ENCODE data around the gene TEKT5. TPM values are rescaled to one million over a fixed set of nuclear protein-coding genes. Genes with fewer than 3 reads are reported as not detected.

The TEKT5 gene
- total and polyA plus RNA-seq, 8 donors = 0.28 to 22.8 (median 1.0) TPM; not detected in 2

DNA sequence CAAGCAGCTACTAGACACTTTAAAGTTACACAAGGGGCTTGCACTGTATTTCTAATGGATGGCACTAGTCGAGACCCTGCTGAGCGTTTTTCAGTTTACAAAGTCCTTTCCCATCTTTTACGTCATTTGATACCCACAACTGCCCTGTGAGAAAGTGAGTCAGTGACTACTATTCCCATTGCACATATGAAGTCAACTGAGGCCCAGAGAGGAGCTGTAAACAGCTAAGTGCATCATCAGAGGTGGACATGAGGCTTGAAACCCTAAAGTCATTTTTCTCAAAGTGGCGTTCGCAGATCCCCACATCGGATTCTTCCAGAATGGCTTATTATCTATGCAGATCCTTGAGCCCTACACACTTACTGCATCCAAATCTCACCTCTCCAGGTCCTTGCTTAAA, 50.6 kb downstream of the TEKT5 start:
- Histone ChIP-seq H3K27ac (no peak overlapping the region), H3K36me3 (no peaks in the 10 kb centered on the region), H3K27me3 (no peaks in the 10 kb centered on the region), H3K9me3 (peaks cover 0 to 5% (median 0%) of the 10 kb centered on the region in 4 donors), H3K4me1 (peaks cover 6 to 22% (median 19%) of the 10 kb centered on the region in 4 donors), H3K4me3 (no peak overlapping the region)
- no peak for DNase-seq
- intact Hi-C loops (cut with DNase I; ENCODE audit: low total_unique reads) = no loop called here
- TF ChIP-seq, protein P1, sequence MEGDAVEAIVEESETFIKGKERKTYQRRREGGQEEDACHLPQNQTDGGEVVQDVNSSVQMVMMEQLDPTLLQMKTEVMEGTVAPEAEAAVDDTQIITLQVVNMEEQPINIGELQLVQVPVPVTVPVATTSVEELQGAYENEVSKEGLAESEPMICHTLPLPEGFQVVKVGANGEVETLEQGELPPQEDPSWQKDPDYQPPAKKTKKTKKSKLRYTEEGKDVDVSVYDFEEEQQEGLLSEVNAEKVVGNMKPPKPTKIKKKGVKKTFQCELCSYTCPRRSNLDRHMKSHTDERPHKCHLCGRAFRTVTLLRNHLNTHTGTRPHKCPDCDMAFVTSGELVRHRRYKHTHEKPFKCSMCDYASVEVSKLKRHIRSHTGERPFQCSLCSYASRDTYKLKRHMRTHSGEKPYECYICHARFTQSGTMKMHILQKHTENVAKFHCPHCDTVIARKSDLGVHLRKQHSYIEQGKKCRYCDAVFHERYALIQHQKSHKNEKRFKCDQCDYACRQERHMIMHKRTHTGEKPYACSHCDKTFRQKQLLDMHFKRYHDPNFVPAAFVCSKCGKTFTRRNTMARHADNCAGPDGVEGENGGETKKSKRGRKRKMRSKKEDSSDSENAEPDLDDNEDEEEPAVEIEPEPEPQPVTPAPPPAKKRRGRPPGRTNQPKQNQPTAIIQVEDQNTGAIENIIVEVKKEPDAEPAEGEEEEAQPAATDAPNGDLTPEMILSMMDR (IDR thresholded peaks at IDR 0.05) = no peak
- TF ChIP-seq EP300 (IDR thresholded peaks at IDR 0.05) = no peak
- no peak for TF ChIP-seq POLR2A (IDR thresholded peaks at IDR 0.05)
- no peak for TF ChIP-seq POLR2AphosphoS5 (IDR thresholded peaks at IDR 0.05)
- WGBS, 5 donors = 86 to 95% (median 93%) methylated on average over 6 of the region's 6 CpGs

DNA sequence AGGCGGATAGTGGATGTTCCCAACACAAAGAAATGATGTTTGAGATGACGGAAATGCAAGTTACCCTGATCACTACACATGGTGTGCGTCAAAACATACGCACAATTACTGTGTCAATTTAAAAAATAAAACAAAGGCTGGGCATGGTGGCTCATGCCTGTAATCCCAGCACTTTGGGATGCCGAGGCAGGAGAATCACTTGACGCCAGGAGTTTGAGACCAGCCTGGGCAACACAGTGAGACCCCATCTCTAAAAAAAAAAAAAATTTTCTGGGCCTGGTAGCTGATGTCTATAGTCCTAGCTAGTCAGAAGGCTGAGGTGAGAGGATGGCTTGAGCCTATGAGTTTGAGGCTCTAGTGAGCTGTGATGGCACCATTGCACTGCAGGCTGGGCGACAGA, 51.8 kb downstream of the TEKT5 start:
- H3K27me3 ChIP-seq = no peaks in the 10 kb centered on the region
- no peak overlapping the region for H3K4me3 ChIP-seq
- intact Hi-C loops (cut with DNase I; ENCODE audit: low total_unique reads) = no loop called here
- H3K4me1 ChIP-seq = peaks cover 6 to 18% (median 14%) of the 10 kb centered on the region in 4 donors
- H3K36me3 ChIP-seq = no peaks in the 10 kb centered on the region
- no peak overlapping the region for H3K27ac ChIP-seq
- no peak for DNase-seq
- 89 to 95% (median 92%) methylated on average over 7 of the region's 7 CpGs for WGBS, 5 donors
- H3K9me3 ChIP-seq = peaks cover 0 to 5% (median 0%) of the 10 kb centered on the region in 4 donors
- TF ChIP-seq, protein P1 (IDR thresholded peaks at IDR 0.05) = no peak
- no peak for TF ChIP-seq POLR2AphosphoS5 (IDR thresholded peaks at IDR 0.05)

DNA sequence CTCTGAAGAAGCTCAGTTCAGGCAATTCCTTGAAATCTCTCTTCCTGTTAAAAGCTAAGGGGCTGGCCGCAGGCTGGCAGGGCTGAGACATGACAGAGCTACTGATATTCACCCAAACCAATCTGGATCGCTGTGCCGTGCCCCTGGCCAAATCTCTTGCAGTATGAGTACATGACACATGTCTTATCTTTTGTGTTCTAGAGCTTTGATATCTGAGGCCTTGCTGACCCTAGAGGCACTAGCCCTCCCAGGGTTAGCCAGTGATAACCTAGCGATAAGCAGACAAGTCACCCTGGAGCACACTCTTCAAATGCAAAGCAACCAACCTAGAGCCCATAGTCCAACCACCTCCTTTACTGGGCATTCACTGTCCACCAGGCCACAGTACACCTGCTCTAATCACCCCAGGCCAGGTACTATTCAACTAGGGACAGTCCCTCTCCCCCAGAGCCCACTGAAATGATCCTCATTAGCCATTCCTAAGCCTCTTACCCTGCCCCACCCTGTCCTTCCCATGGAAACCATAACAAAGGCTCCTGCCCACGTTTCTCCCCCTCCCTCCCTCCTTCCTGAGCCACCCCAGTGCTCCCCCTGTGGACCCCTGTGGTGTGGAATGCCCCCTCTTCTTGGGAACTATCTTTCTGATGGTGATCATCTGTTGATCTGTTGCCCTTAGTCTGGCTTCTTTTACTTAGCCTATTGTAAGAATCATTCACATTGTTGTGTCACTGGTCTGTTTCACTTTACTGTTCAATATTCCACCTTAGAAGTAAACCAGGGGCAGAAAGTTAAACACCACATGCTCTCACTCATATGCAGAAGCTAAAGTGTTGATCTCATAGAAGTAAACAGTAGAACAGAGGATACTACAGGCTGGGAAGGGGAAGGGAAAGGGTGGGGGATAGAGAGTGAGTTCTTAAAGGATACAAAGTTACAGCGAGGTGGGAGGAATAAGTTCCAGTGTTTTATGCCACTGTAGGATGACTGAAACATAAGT, 52.5 kb downstream of the TEKT5 start:
- 41 to 51% (median 43%) methylated on average over 6 of the region's 6 CpGs for WGBS, 5 donors
- DNase-seq = no peak
- Histone ChIP-seq H3K27ac (no peak overlapping the region), H3K9me3 (peaks cover 0 to 5% (median 0%) of the 10 kb centered on the region in 4 donors), H3K4me3 (no peak overlapping the region), H3K27me3 (no peaks in the 10 kb centered on the region), H3K4me1 (peaks cover 6 to 17% (median 12%) of the 10 kb centered on the region in 4 donors), H3K36me3 (no peaks in the 10 kb centered on the region)
- TF ChIP-seq, protein P1 (IDR thresholded peaks at IDR 0.05) = no peak
- no peak for TF ChIP-seq EP300 (IDR thresholded peaks at IDR 0.05)
- intact Hi-C loops (cut with DNase I; ENCODE audit: low total_unique reads) = no loop called here

DNA sequence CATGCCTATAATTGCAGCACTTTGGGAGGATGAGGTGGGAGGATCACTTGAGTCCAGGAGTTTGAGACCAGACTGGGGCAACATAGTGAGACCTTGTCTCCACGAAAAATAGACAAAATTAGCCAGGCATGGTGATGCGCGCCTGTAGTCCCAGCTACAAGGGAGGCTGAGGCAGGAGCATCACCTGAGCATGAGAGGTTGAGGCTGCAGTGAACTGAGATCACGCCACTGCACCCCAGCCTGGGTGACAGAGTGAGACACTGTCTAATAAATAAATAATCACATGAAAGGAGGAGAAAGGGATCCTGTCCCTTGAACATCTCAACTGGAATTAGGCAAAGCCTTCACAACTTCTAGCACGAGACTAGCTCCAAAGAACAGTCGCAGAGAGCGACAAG, 53.2 kb downstream of the TEKT5 start:
- DNase-seq = no peak
- peaks cover 0 to 5% (median 0%) of the 10 kb centered on the region in 4 donors for H3K9me3 ChIP-seq
- no peak overlapping the region for H3K27ac ChIP-seq
- 85 to 97% (median 93%) methylated on average over 7 of the region's 7 CpGs for WGBS, 5 donors
- H3K27me3 ChIP-seq = no peaks in the 10 kb centered on the region
- no peaks in the 10 kb centered on the region for H3K36me3 ChIP-seq
- TF ChIP-seq POLR2A (IDR thresholded peaks at IDR 0.05) = no peak
- TF ChIP-seq EP300 (IDR thresholded peaks at IDR 0.05) = no peak
- no peak for TF ChIP-seq POLR2AphosphoS5 (IDR thresholded peaks at IDR 0.05)
- TF ChIP-seq, protein P1 (IDR thresholded peaks at IDR 0.05) = no peak
- no peak overlapping the region for H3K4me3 ChIP-seq
- intact Hi-C loops (cut with DNase I; ENCODE audit: low total_unique reads) = no loop called here
- H3K4me1 ChIP-seq = peaks cover under 1 to 10% (median 6%) of the 10 kb centered on the region in 4 donors

Measured in stomach (tissue), 9 donors.